Endothelial cell of umbilical vein (primary cell): ENCODE results near the gene CTSW. TPM values are rescaled to one million over a fixed set of nuclear protein-coding genes. Genes with fewer than 3 reads are reported as not detected.
A peak's percentile ranks its signal among the peaks of the same experiment; 100 is the strongest.

Experiments
- BruUV-seq: library from RNA; stranded (reverse); fragments of 400-500 nt; replicated peaks from 2 replicates; lab custom pipeline; 2021; lab: Mats Ljungman, UMichigan
- CTCF ChIA-PET: fragments of 300-600, 350-600 bp; sonication (Branson Sonifier 250); formaldehyde crosslinking; loops from one replicate; lab custom pipeline; 2021; ENCODE audit warnings: antibody characterized with exemption, inconsistent platforms; lab: Charles Lee
- POLR2A ChIA-PET: fragments of 300-600, 350-600 bp; sonication (Branson Sonifier 250); formaldehyde crosslinking; loops from one replicate; lab custom pipeline; 2021; ENCODE audit warnings: antibody characterized with exemption, inconsistent platforms; lab: Charles Lee
- DNase-seq: peaks from one replicate; pipeline ENCODE4 v3.0.0-alpha.2; 2011; ENCODE audit warnings: low read depth, low spot score
- FAIRE-seq: peaks from 2 replicates; lab custom pipeline; 2011; peaks lifted over from hg19 to GRCh38; lab: Jason Lieb, UNC
- H2AFZ ChIP-seq: 2 replicates; pipeline ENCODE4 v1.6.0; 2012; ENCODE audit warnings: low read depth, low read length, control low read depth, inconsistent platforms
- H3K27ac ChIP-seq: 2 replicates; pipeline ENCODE4 v1.5.1; 2011; ENCODE audit warnings: low read depth, mild to moderate bottlenecking, control low read depth, low read length, moderate library complexity; ENCODE audit not compliant: insufficient read depth
- H3K27me3 ChIP-seq, 2 experiments: 2 replicates each; pipeline versions ENCODE4 v1.6.0 to v1.6.1; 2011; ENCODE audit warnings: low read length in 2 of 2, mixed read lengths in 1 of 2; ENCODE audit not compliant: control insufficient read depth in 2 of 2, insufficient read depth in 2 of 2
- H3K36me3 ChIP-seq, 2 experiments: 2 replicates in 1 of 2; 3 replicates in 1 of 2; pipeline ENCODE4 v1.5.1; 2011; ENCODE audit warnings: low read length in 2 of 2, mild to moderate bottlenecking in 1 of 2, moderate library complexity in 1 of 2; ENCODE audit not compliant: control insufficient read depth in 2 of 2, insufficient read depth in 2 of 2; ENCODE audit errors: extremely low read depth in 1 of 2
- H3K4me1 ChIP-seq: 3 replicates; pipeline ENCODE4 v1.5.1; 2011; ENCODE audit warnings: mild to moderate bottlenecking, low read length; ENCODE audit not compliant: control insufficient read depth, insufficient read depth; ENCODE audit errors: extremely low read depth
- H3K4me2 ChIP-seq: 2 replicates; pipeline ENCODE4 v1.6.1; 2011; ENCODE audit warnings: low read length, control low read depth, mixed read lengths; ENCODE audit not compliant: insufficient read depth
- H3K4me3 ChIP-seq, 3 experiments: fragments of 200-600 bp in 1 of 3; sonication (generic), shearing (Covaris generic) in 1 of 3; replicated peaks in 1 of 3; 2 replicates each; pipeline ENCODE4 v1.5.1; 2011 to 2016; ENCODE audit warnings: control low read depth in 3 of 3, low read length in 3 of 3, mild to moderate bottlenecking in 2 of 3, inconsistent platforms in 1 of 3, low read depth in 1 of 3, moderate library complexity in 1 of 3; ENCODE audit not compliant: insufficient read depth in 1 of 3
- H3K79me2 ChIP-seq: 2 replicates; pipeline ENCODE4 v1.6.0; 2012; ENCODE audit warnings: low read length, inconsistent platforms; ENCODE audit not compliant: control insufficient read depth, insufficient read depth
- H3K9ac ChIP-seq: replicated peaks from 2 replicates; pipeline ENCODE3; 2011; ENCODE audit warnings: low read length, control low read depth; ENCODE audit not compliant: insufficient read depth; ENCODE audit errors: extremely low read depth
- H3K9me1 ChIP-seq: replicated peaks from 3 replicates; pipeline ENCODE4 v1.6.0; 2011; ENCODE audit warnings: mild to moderate bottlenecking, low read length; ENCODE audit not compliant: control insufficient read depth, insufficient read depth; ENCODE audit errors: extremely low read depth
- H3K9me3 ChIP-seq: replicated peaks from 2 replicates; pipeline ENCODE4 v1.5.1; 2012; ENCODE audit warnings: low read length, inconsistent platforms; ENCODE audit not compliant: control insufficient read depth, insufficient read depth
- H4K20me1 ChIP-seq: replicated peaks from 2 replicates; pipeline ENCODE3; 2011; ENCODE audit warnings: mild to moderate bottlenecking, low read length; ENCODE audit not compliant: control insufficient read depth, insufficient read depth; ENCODE audit errors: extremely low read depth
- EZH2 ChIP-seq: IDR thresholded peaks from 2 replicates; pipeline ENCODE4 v1.6.1; 2012; ENCODE audit warnings: borderline replicate concordance, low read depth, mild to moderate bottlenecking, moderate library complexity, low read length, inconsistent platforms; ENCODE audit not compliant: severe bottlenecking
- FOS ChIP-seq: IDR thresholded peaks from 2 replicates; pipeline ENCODE4 v1.6.1; 2011; ENCODE audit warnings: mild to moderate bottlenecking, low read length, moderate library complexity, borderline replicate concordance; ENCODE audit not compliant: insufficient read depth
- GATA2 ChIP-seq: IDR thresholded peaks from 2 replicates; pipeline ENCODE4 v1.7.0; 2011; ENCODE audit warnings: low read depth, mild to moderate bottlenecking, moderate library complexity, mixed read lengths, low read length; ENCODE audit not compliant: insufficient read length, insufficient read depth
- JUN ChIP-seq: IDR thresholded peaks from 2 replicates; pipeline ENCODE4 v1.6.1; 2011; ENCODE audit warnings: borderline replicate concordance, low read depth; ENCODE audit not compliant: insufficient read length, insufficient read depth
- MAX ChIP-seq: IDR thresholded peaks from 2 replicates; pipeline ENCODE4 v1.6.1; 2011; ENCODE audit not compliant: insufficient read depth, insufficient read length
- MYC ChIP-seq: IDR thresholded peaks from one replicate; pipeline ENCODE4 v1.6.1; 2011; ENCODE audit warnings: mild to moderate bottlenecking, low read depth, low read length
- POLR2A ChIP-seq: IDR thresholded peaks from 2 replicates; pipeline ENCODE4 v1.6.1; 2012; ENCODE audit warnings: low read depth, mild to moderate bottlenecking, control low read depth, low read length
- POLR2AphosphoS5 ChIP-seq: IDR thresholded peaks from 2 replicates; pipeline ENCODE4 v1.6.1; 2012; ENCODE audit warnings: low read depth, mild to moderate bottlenecking, control low read depth, low read length, moderate library complexity; ENCODE audit not compliant: insufficient read depth
- dilution Hi-C: fragments of 300-500 bp; cut with MboI; formaldehyde crosslinking; loops from one replicate; pipeline ENCODE4 v1.15.0; 2019; ENCODE audit warnings: low sequenced_read_pairs; ENCODE audit not compliant: extremely low pct_ligation_motif_present
- intact Hi-C: fragments of 100-400 bp; cut with micrococcal nuclease; formaldehyde crosslinking; loops from one replicate; pipeline ENCODE4 v1.10.0; 2022
- polyA plus RNA-seq, 4 experiments: library from polyadenylated mRNA; depleted of rRNA in 3 of 4; stranded (reverse) in 3 of 4; unstranded in 1 of 4; fragments of >200 nt; gene quantifications; 2 replicates each; pipeline versions ENCODE4 v1.2.1 to v1.2.3, GENCODE V29; 2011 to 2012; ENCODE audit warnings: missing spikeins in 1 of 4
- total RNA-seq: library from RNA; stranded (reverse); gene quantifications from 2 replicates; pipeline ENCODE4 v1.2.3, GENCODE V29; 2021

CTSW gene
- total and polyA plus RNA-seq, 2 donors (not counting 3 experiments of a cell fraction or from before 2014, with no cell fraction given): not detected

DNA sequence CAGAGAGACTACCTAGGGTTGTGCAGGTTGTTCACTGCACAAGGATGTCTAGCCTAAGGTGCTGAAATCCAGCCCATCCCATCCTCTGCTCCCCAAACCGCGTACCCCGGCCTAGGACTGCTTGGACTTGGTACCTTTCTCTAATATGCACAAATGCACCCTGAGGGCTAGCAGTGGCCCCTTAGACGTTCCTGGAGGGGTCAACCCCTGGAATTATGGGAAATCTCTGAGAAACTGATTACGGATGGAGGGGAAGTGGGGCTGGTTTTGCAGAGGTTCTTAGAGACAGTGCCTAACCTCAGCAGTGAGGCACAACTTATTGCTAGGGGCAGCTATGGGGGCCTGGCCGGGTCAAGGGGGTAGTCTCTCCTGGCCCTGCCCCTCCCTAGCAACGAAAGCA lies 36.8 kb downstream of the CTSW start:
- ChIA-PET POLR2A (interaction anchor here (1.1 to 2.0 kb wide), 4 partner anchors 17 to 26 kb away, joined by 4 to 28 read pairs (median 12); partner anchors contain the start of genes CCDC85B, FIBP and FOSL1), CTCF (interaction anchor here (0.8 to 4.9 kb wide), 8 partner anchors 9 to 136 kb away, joined by 3 to 73 read pairs (median 4); partner anchors contain the start of genes CCDC85B, FIBP and FOSL1)
- Histone ChIP-seq H3K9ac (peak overlapping the region; percentile 71), H3K4me2 (peak overlapping the region; percentile 69), H3K36me3 (no peaks in the 10 kb centered on the region), H3K79me2 (peaks cover 37% of the 10 kb centered on the region), H4K20me1 (no peaks in the 10 kb centered on the region), H3K9me1 (no peaks in the 10 kb centered on the region), H2AFZ (no peak overlapping the region), H3K9me3 (no peaks in the 10 kb centered on the region), H3K27me3 (no peaks in the 10 kb centered on the region), H3K27ac (peak overlapping the region; percentile 92), H3K4me1 (peaks cover 67% of the 10 kb centered on the region), H3K4me3 (peak overlapping the region in 1 of 3 experiments; percentile 5)
- no TSS peak for BruUV-seq
- FAIRE-seq (no peak), DNase-seq (no peak)
- TF ChIP-seq FOS (no peak), EZH2 (no peak), POLR2AphosphoS5 (no peak), JUN (no peak), POLR2A (no peak), GATA2 (no peak)
- dilution Hi-C loops: no loop called here
- intact Hi-C loops: loop anchor here (5.0 kb wide), 1 partner anchor 136 kb away; the partner anchor contains the start of gene SF3B2

- no peaks in the 10 kb centered on the region for H3K9me1 ChIP-seq
- no peak overlapping the region for H3K9ac ChIP-seq
- H3K79me2 ChIP-seq: peaks cover 37% of the 10 kb centered on the region
- H3K9me3 ChIP-seq: no peaks in the 10 kb centered on the region
- peak overlapping the region; percentile 69 for H3K4me2 ChIP-seq
- H4K20me1 ChIP-seq: no peaks in the 10 kb centered on the region
- POLR2A ChIA-PET: interaction anchor here (1.5 to 2.1 kb wide), 3 partner anchors 17 to 26 kb away, joined by 6 to 17 read pairs (median 7); partner anchors contain the start of genes CCDC85B and FOSL1
- TF ChIP-seq POLR2A (peak; percentile 12), GATA2 (no peak), EZH2 (no peak), FOS (no peak), JUN (no peak), MAX (no peak), MYC (no peak), POLR2AphosphoS5 (no peak)
- no TSS peak for BruUV-seq
- intact Hi-C loops (loop anchor here (5.0 kb wide), 1 partner anchor 135 kb away; the partner anchor contains the start of gene SF3B2), dilution Hi-C loops (no loop called here)
- peak overlapping the region; percentile 92 for H3K27ac ChIP-seq
- H3K36me3 ChIP-seq: peaks cover 0 to 2% of the 10 kb centered on the region in 2 experiments
- H2AFZ ChIP-seq: no peak overlapping the region
- FAIRE-seq (no peak), DNase-seq (no peak)
- CTCF ChIA-PET: interaction anchor here (4.9 kb wide), 1 partner anchor 27 kb away, joined by 73 read pairs; the partner anchor contains the start of genes CCDC85B and FIBP
- no peaks in the 10 kb centered on the region for H3K27me3 ChIP-seq
- peak overlapping the region in 1 of 3 experiments; percentile 5 for H3K4me3 ChIP-seq
- peaks cover 61% of the 10 kb centered on the region for H3K4me1 ChIP-seq
These were observed 37.4 kb downstream of the CTSW start for GRCh38 chr11:65917077-65917433.
